GM23338 (cell line): ENCODE data around the gene SMYD3. TPM values are rescaled to one million over a fixed set of nuclear protein-coding genes. Genes with fewer than 3 reads are reported as not detected.

ENCODE experiments used
- ATAC-seq: fragments of 200-7000 bp; cut with Tn5 transposase; 3 replicates; pipeline ENCODE4 v1.9.1; 2020
- DNase-seq: peaks from one replicate; pipeline ENCODE4 v3.0.0-alpha.2; 2015; ENCODE audit warnings: low spot score
- H2AFZ ChIP-seq: fragments of 200-600 bp; sonication (generic); 2 replicates; pipeline ENCODE4 v1.8.0; 2016; ENCODE audit warnings: antibody characterized with exemption, mild to moderate bottlenecking, moderate library complexity
- H3F3A ChIP-seq: fragments of 200-600 bp; sonication (generic); replicated peaks from 2 replicates; pipeline ENCODE4 v1.8.0; 2017; ENCODE audit warnings: antibody characterized with exemption, mixed run types, low read depth
- H3K27ac ChIP-seq: fragments of 200-600 bp; sonication (generic); 2 replicates; pipeline ENCODE4 v1.6.1; 2016; ENCODE audit warnings: low read depth
- H3K27me3 ChIP-seq: fragments of 200-600 bp; sonication (generic); 2 replicates; pipeline ENCODE4 v1.8.0; 2016; ENCODE audit warnings: mild to moderate bottlenecking, mixed run types, moderate library complexity; ENCODE audit not compliant: insufficient read depth
- H3K36me3 ChIP-seq: fragments of 200-600 bp; sonication (generic); 2 replicates; pipeline ENCODE4 v1.8.0; 2016; ENCODE audit warnings: mild to moderate bottlenecking; ENCODE audit not compliant: insufficient read depth
- H3K4me1 ChIP-seq: fragments of 200-600 bp; sonication (generic); 2 replicates; pipeline ENCODE4 v1.8.0; 2016; ENCODE audit warnings: mild to moderate bottlenecking, moderate library complexity; ENCODE audit not compliant: insufficient read depth
- H3K4me2 ChIP-seq: fragments of 200-600 bp; sonication (generic); 2 replicates; pipeline ENCODE4 v1.7.1; 2017; ENCODE audit warnings: mixed run types
- H3K4me3 ChIP-seq: fragments of 200-600 bp; sonication (generic); 2 replicates; pipeline ENCODE4 v1.6.1; 2016; ENCODE audit warnings: mixed run types
- H3K79me2 ChIP-seq: fragments of 200-600 bp; sonication (generic); replicated peaks from 2 replicates; pipeline ENCODE4 v1.8.0; 2017; ENCODE audit warnings: mild to moderate bottlenecking; ENCODE audit not compliant: insufficient read depth
- H3K9me2 ChIP-seq: fragments of 200-600 bp; sonication (generic); 2 replicates; pipeline ENCODE4 v1.8.0; 2017; ENCODE audit not compliant: insufficient read depth
- H4K20me1 ChIP-seq: fragments of 200-600 bp; sonication (generic); replicated peaks from 2 replicates; pipeline ENCODE4 v1.8.0; 2017; ENCODE audit warnings: mild to moderate bottlenecking; ENCODE audit not compliant: insufficient read depth
- H3K27ac Mint-ChIP-seq: 2 replicates; pipeline ENCODE4 v1.8.0; 2020; ENCODE audit warnings: inconsistent platforms, mild to moderate bottlenecking, moderate library complexity, mixed read lengths
- H3K27me3 Mint-ChIP-seq: 3 replicates; pipeline ENCODE4 v1.8.0; 2022; ENCODE audit warnings: low read depth, mild to moderate bottlenecking, moderate library complexity, mixed read lengths, inconsistent platforms; ENCODE audit not compliant: insufficient read depth, poor library complexity
- H3K36me3 Mint-ChIP-seq: 3 replicates; pipeline ENCODE4 v1.8.0; 2021; ENCODE audit warnings: low read depth, mild to moderate bottlenecking, inconsistent platforms, moderate library complexity, mixed read lengths
- H3K4me1 Mint-ChIP-seq: 3 replicates; pipeline ENCODE4 v1.8.0; 2020; ENCODE audit warnings: mild to moderate bottlenecking, inconsistent platforms, mixed read lengths
- H3K4me3 Mint-ChIP-seq: 3 replicates; pipeline ENCODE4 v1.8.0; 2021; ENCODE audit warnings: moderate library complexity, mild to moderate bottlenecking, inconsistent platforms, mixed read lengths
- H3K9me3 Mint-ChIP-seq: 3 replicates; pipeline ENCODE4 v1.8.0; 2020; ENCODE audit warnings: moderate library complexity, mild to moderate bottlenecking, inconsistent platforms, mixed read lengths
- ETS1 ChIP-seq: IDR thresholded peaks from 2 replicates; pipeline ENCODE4 v1.6.1; 2016; ENCODE audit warnings: antibody characterized with exemption
- EZH2 ChIP-seq: fragments of 200-600 bp; sonication (generic); IDR thresholded peaks from one replicate; pipeline ENCODE4 v1.8.0; 2017; ENCODE audit warnings: antibody characterized with exemption, mild to moderate bottlenecking, low read depth; ENCODE audit not compliant: unreplicated experiment
- JUNB ChIP-seq: IDR thresholded peaks from one replicate; pipeline ENCODE4 v1.6.1; 2016; ENCODE audit warnings: antibody characterized with exemption; ENCODE audit not compliant: unreplicated experiment
- NANOG ChIP-seq: IDR thresholded peaks from 2 replicates; pipeline ENCODE4 v1.6.1; 2016; ENCODE audit warnings: antibody characterized with exemption, borderline replicate concordance
- POLR2AphosphoS5 ChIP-seq: IDR thresholded peaks from 2 replicates; pipeline ENCODE4 v1.6.1; 2016; ENCODE audit warnings: antibody characterized with exemption, low read depth
- REST ChIP-seq: IDR thresholded peaks from one replicate; pipeline ENCODE4 v1.6.1; 2018; ENCODE audit warnings: antibody characterized with exemption; ENCODE audit not compliant: unreplicated experiment
- STAT1 ChIP-seq: IDR thresholded peaks from one replicate; pipeline ENCODE4 v1.6.1; 2016; ENCODE audit warnings: antibody characterized with exemption; ENCODE audit not compliant: unreplicated experiment
- ZNF331 ChIP-seq: fragments of 250-450 bp; sonication (Bioruptor Pico); IDR thresholded peaks from 2 replicates; pipeline ENCODE4 v1.5.0; 2020; ENCODE audit warnings: low read depth, mild to moderate bottlenecking, moderate library complexity
- polyA plus RNA-seq: library from polyadenylated mRNA; unstranded; fragments of >200 nt; fragmentation: Nextera tagmentation; extraction: Ambion mirVana; gene quantifications from 2 replicates; pipeline ENCODE4 v1.2.1, GENCODE V29; 2016
- total RNA-seq: library from RNA; depleted of rRNA; stranded (reverse); fragments of >200 nt; shearing (Covaris generic); gene quantifications from 2 replicates; pipeline ENCODE4 v1.2.3, GENCODE V29; 2014

Gene SMYD3
- total and polyA plus RNA-seq, 2 experiments from 2014 or later = 31.8 to 34.4 TPM

- TF ChIP-seq ZNF331 (CRISPR knock-in tag) (no peak), JUNB (no peak), NANOG (no peak), STAT1 (no peak)
Measured at GRCh38 chr1:245862812-245863540, 644.1 kb downstream of the SMYD3 start (continued).

GRCh38 chr1:245860657-245861544 is 646.2 kb downstream of the SMYD3 start:
- H3K27ac ChIP-seq = no peak overlapping the region
- no peaks in the 10 kb centered on the region for H3K9me2 ChIP-seq
- no peaks in the 10 kb centered on the region for H3K36me3 ChIP-seq
- no peaks in the 10 kb centered on the region for H3K4me1 ChIP-seq
- no peaks in the 10 kb centered on the region for H4K20me1 ChIP-seq
- H3K27me3 ChIP-seq = no peaks in the 10 kb centered on the region
- TF ChIP-seq EZH2 (no peak), ETS1 (no peak), POLR2AphosphoS5 (no peak), STAT1 (no peak), REST (no peak), JUNB (no peak)
- Mint-ChIP-seq H3K4me3 (no peak overlapping the region), H3K4me1 (peaks cover 7% of the 10 kb centered on the region), H3K27me3 (peaks cover 8% of the 10 kb centered on the region), H3K36me3 (no peaks in the 10 kb centered on the region), H3K9me3 (no peaks in the 10 kb centered on the region), H3K27ac (no peak overlapping the region)
- no peaks in the 10 kb centered on the region for H3K79me2 ChIP-seq
- H3K4me2 ChIP-seq = no peak overlapping the region
- H2AFZ ChIP-seq = no peak overlapping the region
- H3F3A ChIP-seq = no peaks in the 10 kb centered on the region
- ATAC-seq (no peak), DNase-seq (no peak)
- no peak overlapping the region for H3K4me3 ChIP-seq
